K562 (cell line): ENCODE data around the gene CCN2. TPM values are rescaled to one million over a fixed set of nuclear protein-coding genes. Genes with fewer than 3 reads are reported as not detected.

Experiments
- ATAC-seq: fragments of 200-7000 bp; cut with Tn5 transposase; 3 replicates; pipeline ENCODE4 v1.9.1; 2020; ENCODE audit warnings: moderate library complexity
- BruUV-seq: library from RNA; stranded (reverse); fragments of 400-500 nt; replicated peaks from 2 replicates; lab custom pipeline; 2021; lab: Mats Ljungman, UMichigan
- CTCF ChIA-PET: fragments of 300-600 bp; formaldehyde crosslinking; extraction: SDS; loops from one replicate; lab custom pipeline; 2021; ENCODE audit warnings: low intra/inter-chr PET ratio; lab: Yijun Ruan, JAX
- POLR2A ChIA-PET: fragments of 300-600, 350-650 bp; sonication (Branson Sonifier 250); formaldehyde crosslinking; extraction: SDS; loops from one replicate; lab custom pipeline; 2021; ENCODE audit warnings: antibody characterized with exemption, inconsistent platforms; lab: Yijun Ruan, JAX
- DNase-seq, 4 experiments: peaks; one replicate each; pipeline versions ENCODE4 v3.0.0 to v3.0.0-alpha.2; 2011 to 2018; ENCODE audit warnings: low spot score in 3 of 4, mixed read lengths in 3 of 4; ENCODE audit errors: extremely low read depth in 1 of 4
- FAIRE-seq: peaks from 2 replicates; lab custom pipeline; 2011; peaks lifted over from hg19 to GRCh38; lab: Jason Lieb, UNC
- H2AFZ ChIP-seq: 2 replicates; pipeline ENCODE4 v1.6.0; 2011; ENCODE audit warnings: low read depth, low read length, control low read depth, inconsistent platforms
- H3K27ac ChIP-seq: fragments of 200-600 bp; 3 replicates; pipeline ENCODE4 v1.8.0; 2011; ENCODE audit warnings: low read depth, mild to moderate bottlenecking, control low read depth, inconsistent platforms, low read length, moderate library complexity, mixed read lengths; ENCODE audit errors: extremely low read depth
- H3K27me3 ChIP-seq, 2 experiments: fragments of 300-600 bp in 1 of 2; 2 replicates in 1 of 2; 3 replicates in 1 of 2; pipeline versions ENCODE4 v1.6.0 to v1.8.0; 2011; ENCODE audit warnings: inconsistent platforms in 2 of 2, low read length in 2 of 2, mild to moderate bottlenecking in 1 of 2, mixed read lengths in 1 of 2, moderate library complexity in 1 of 2; ENCODE audit not compliant: control insufficient read depth in 2 of 2, insufficient read depth in 2 of 2
- H3K36me3 ChIP-seq: fragments of 300-600 bp; 3 replicates; pipeline ENCODE4 v1.8.0; 2011; ENCODE audit warnings: mild to moderate bottlenecking, low read length, inconsistent platforms; ENCODE audit not compliant: control insufficient read depth, insufficient read depth
- H3K4me1 ChIP-seq, 2 experiments: fragments of 200-600 bp in 1 of 2; replicated peaks in 1 of 2; 2 replicates in 1 of 2; 3 replicates in 1 of 2; pipeline versions ENCODE4 v1.5.1 to v1.8.0; 2011; ENCODE audit warnings: inconsistent platforms in 2 of 2, low read length in 2 of 2, mild to moderate bottlenecking in 1 of 2, mixed read lengths in 1 of 2, moderate library complexity in 1 of 2; ENCODE audit not compliant: control insufficient read depth in 2 of 2, insufficient read depth in 2 of 2
- H3K4me2 ChIP-seq: 2 replicates; pipeline ENCODE4 v1.6.1; 2011; ENCODE audit warnings: low read length, control low read depth, inconsistent platforms, mixed read lengths; ENCODE audit not compliant: insufficient read depth
- H3K4me3 ChIP-seq: fragments of 200-600 bp; sonication (generic), shearing (Covaris generic); 2 replicates; pipeline ENCODE4 v1.5.1; 2016; ENCODE audit warnings: control low read depth, inconsistent platforms
- H3K79me2 ChIP-seq: fragments of 200-600 bp; 3 replicates; pipeline ENCODE4 v1.8.0; 2011; ENCODE audit warnings: low read length, inconsistent platforms; ENCODE audit not compliant: control insufficient read depth, insufficient read depth
- H3K9ac ChIP-seq, 2 experiments: 2 replicates each; pipeline versions ENCODE4 v1.6.0 to v1.6.1; 2011; ENCODE audit warnings: low read depth in 2 of 2, low read length in 2 of 2, control low read depth in 1 of 2, inconsistent platforms in 1 of 2, mild to moderate bottlenecking in 1 of 2, mixed read lengths in 1 of 2; ENCODE audit not compliant: insufficient read depth in 1 of 2
- H3K9me1 ChIP-seq: one replicate; pipeline ENCODE4 v1.6.0; 2011; ENCODE audit warnings: inconsistent platforms, mild to moderate bottlenecking, low read length, moderate library complexity; ENCODE audit not compliant: control insufficient read depth, insufficient read depth
- H3K9me3 ChIP-seq: replicated peaks from 2 replicates; pipeline ENCODE4 v1.5.1; 2011; ENCODE audit warnings: low read depth, low read length, inconsistent platforms; ENCODE audit not compliant: control insufficient read depth, insufficient read depth
- H4K20me1 ChIP-seq: replicated peaks from 2 replicates; pipeline ENCODE4 v1.6.1; 2011; ENCODE audit warnings: low read length, inconsistent platforms, mixed read lengths; ENCODE audit not compliant: control insufficient read depth, insufficient read depth
- CBFA2T2 ChIP-seq: fragments of 450-650 bp; conservative IDR thresholded peaks from 2 replicates; pipeline ENCODE4 v1.6.1; 2017; ENCODE audit warnings: mild to moderate bottlenecking
- ESRRA ChIP-seq: fragments of 450-650 bp; IDR thresholded peaks from 2 replicates; pipeline ENCODE4 v1.6.1; 2014; ENCODE audit warnings: low read depth, mild to moderate bottlenecking, moderate library complexity, borderline replicate concordance
- HMG20B ChIP-seq: fragments of 250-450 bp; sonication (Bioruptor Pico); IDR thresholded peaks from 2 replicates; pipeline ENCODE4 v1.5.0; 2021; ENCODE audit warnings: mild to moderate bottlenecking
- MAFG ChIP-seq: fragments of 450-650 bp; conservative IDR thresholded peaks from 2 replicates; pipeline ENCODE4 v1.6.1; 2016; ENCODE audit warnings: missing genetic modification characterization, missing compliant biosample characterization
- MBD2 ChIP-seq: sonication (generic); IDR thresholded peaks from 2 replicates; pipeline ENCODE4 v1.6.1; 2016; ENCODE audit warnings: low read depth, borderline replicate concordance
- MEIS2 ChIP-seq: fragments of 450-650 bp; IDR thresholded peaks from 2 replicates; pipeline ENCODE4 v1.6.1; 2014; ENCODE audit warnings: mild to moderate bottlenecking; ENCODE audit not compliant: partially characterized antibody
- NFRKB ChIP-seq: fragments of 450-650 bp; IDR thresholded peaks from 2 replicates; pipeline ENCODE4 v1.6.1; 2016; ENCODE audit warnings: low read depth
- WHSC1 ChIP-seq: IDR thresholded peaks from one replicate; pipeline ENCODE4 v1.6.1; 2012; ENCODE audit warnings: low read length, control low read depth, inconsistent platforms
- XRCC3 ChIP-seq: fragments of 450-650 bp; IDR thresholded peaks from 2 replicates; pipeline ENCODE4 v1.6.1; 2017; ENCODE audit warnings: mild to moderate bottlenecking, moderate library complexity
- ZNF444 ChIP-seq: fragments of 250-450 bp; sonication (Bioruptor Pico); IDR thresholded peaks from 2 replicates; pipeline ENCODE4 v1.4.0; 2020; ENCODE audit warnings: mild to moderate bottlenecking, moderate library complexity
- ZNF583 ChIP-seq: fragments of 250-450 bp; sonication (Bioruptor Pico); IDR thresholded peaks from 2 replicates; pipeline ENCODE4 v1.4.0; 2020
- ZNF780A ChIP-seq: fragments of 250-450 bp; sonication (Bioruptor Pico); IDR thresholded peaks from 2 replicates; pipeline ENCODE4 v1.5.0; 2021; ENCODE audit warnings: mild to moderate bottlenecking
- ZNF785 ChIP-seq: fragments of 250-450 bp; sonication (Bioruptor Pico); IDR thresholded peaks from 2 replicates; pipeline ENCODE4 v1.4.0; 2020; ENCODE audit warnings: mild to moderate bottlenecking
- WGBS: fragments of 100-300 bp; shearing (Covaris generic); methylation state at CpG from one replicate; pipeline ENCODE4 v1.1.6; 2016; ENCODE audit warnings: low coverage, mixed read lengths; ENCODE audit not compliant: insufficient coverage; ENCODE audit errors: missing lambda C conversion rate; 5-methylcytosine and 5-hydroxymethylcytosine counted together
- in situ Hi-C: fragments of 300-500 bp; cut with MboI; formaldehyde crosslinking; loops from 4 replicates; pipeline ENCODE4 v1.15.0; 2018; ENCODE audit warnings: inconsistent platforms, mixed read lengths
- intact Hi-C: fragments of 100-400 bp; cut with micrococcal nuclease; formaldehyde crosslinking; loops from 2 replicates; pipeline ENCODE4 v1.14.2; 2022
- polyA plus RNA-seq, 8 experiments: library from polyadenylated mRNA; depleted of rRNA in 4 of 8; stranded (reverse) in 5 of 8; unstranded in 3 of 8; fragments of >200 nt; fragmentation: Nextera tagmentation in 2 of 8; fragmentation: Illumina TruSeq in 1 of 8; extraction: Ambion mirVana in 2 of 8; extraction: Trizol in 1 of 8; gene quantifications; 2 replicates each; pipeline versions ENCODE4 v1.2.1 to v1.2.3, GENCODE V29; 2011 to 2014; ENCODE audit warnings: inconsistent platforms in 1 of 8, missing spikeins in 1 of 8
- total RNA-seq, 7 experiments: library from RNA; depleted of rRNA in 6 of 7; stranded (reverse); fragments of >200 nt in 6 of 7; fragmentation: Illumina TruSeq in 2 of 7; extraction: Trizol in 2 of 7; gene quantifications; 2 replicates each; pipeline versions ENCODE4 v1.2.1 to v1.2.3, GENCODE V29; 2011 to 2021; ENCODE audit warnings: low replicate concordance in 1 of 7
- TF ChIP-seq, protein P1 (sequence below): fragments of 200-400 bp; formaldehyde crosslinking; IDR thresholded peaks from 2 replicates; pipeline ENCODE4 v1.6.1; 2017; ENCODE audit warnings: mild to moderate bottlenecking, low read depth, low read length, moderate library complexity
- TF ChIP-seq, protein P2 (sequence below): sonication (generic); IDR thresholded peaks from 2 replicates; pipeline ENCODE4 v1.6.1; 2016
- TF ChIP-seq, protein P3 (sequence below): fragments of 450-650 bp; IDR thresholded peaks from 2 replicates; pipeline ENCODE4 v1.6.1; 2017; ENCODE audit warnings: antibody characterized with exemption, mild to moderate bottlenecking

The CCN2 gene
- total and polyA plus RNA-seq, 9 of the 15 experiments (the other 6 are each of a cell fraction or from before 2014, with no cell fraction given) = 0.40 TPM; not detected in 8

DNA sequence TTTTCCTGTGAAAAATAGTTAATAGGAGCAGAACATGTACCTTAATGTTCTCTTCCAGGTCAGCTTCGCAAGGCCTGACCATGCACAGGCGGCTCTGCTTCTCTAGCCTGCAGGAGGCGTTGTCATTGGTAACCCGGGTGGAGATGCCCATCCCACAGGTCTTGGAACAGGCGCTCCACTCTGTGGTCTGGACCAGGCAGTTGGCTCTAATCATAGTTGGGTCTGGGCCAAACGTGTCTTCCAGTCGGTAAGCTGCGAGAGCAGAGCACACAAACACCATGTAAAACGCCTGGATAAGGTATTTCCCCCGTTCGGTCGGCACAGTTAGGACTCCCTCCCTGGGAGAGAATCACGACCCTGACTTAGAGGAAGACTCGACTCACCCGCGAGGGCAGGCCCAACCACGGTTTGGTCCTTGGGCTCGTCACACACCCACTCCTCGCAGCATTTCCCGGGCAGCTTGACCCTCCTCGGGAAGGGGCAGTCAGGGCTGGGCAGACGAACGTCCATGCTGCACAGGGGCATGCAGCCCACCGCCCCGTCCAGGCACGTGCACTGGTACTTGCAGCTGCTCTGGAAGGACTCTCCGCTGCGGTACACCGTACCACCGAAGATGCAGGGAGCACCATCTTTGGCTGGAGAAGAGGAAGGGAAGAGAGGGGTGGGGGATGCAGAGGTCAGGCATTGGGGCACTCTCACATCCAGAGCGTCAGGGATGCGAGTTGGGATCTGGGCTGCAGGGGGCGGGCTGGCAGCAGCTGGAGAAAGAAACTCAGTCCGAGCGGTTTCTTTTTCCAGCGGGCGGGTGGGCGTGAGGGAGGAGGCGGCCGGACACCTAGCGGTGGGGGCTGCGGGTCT lies 1.0 kb downstream of the CCN2 start (continued):
- TF ChIP-seq, protein P1, sequence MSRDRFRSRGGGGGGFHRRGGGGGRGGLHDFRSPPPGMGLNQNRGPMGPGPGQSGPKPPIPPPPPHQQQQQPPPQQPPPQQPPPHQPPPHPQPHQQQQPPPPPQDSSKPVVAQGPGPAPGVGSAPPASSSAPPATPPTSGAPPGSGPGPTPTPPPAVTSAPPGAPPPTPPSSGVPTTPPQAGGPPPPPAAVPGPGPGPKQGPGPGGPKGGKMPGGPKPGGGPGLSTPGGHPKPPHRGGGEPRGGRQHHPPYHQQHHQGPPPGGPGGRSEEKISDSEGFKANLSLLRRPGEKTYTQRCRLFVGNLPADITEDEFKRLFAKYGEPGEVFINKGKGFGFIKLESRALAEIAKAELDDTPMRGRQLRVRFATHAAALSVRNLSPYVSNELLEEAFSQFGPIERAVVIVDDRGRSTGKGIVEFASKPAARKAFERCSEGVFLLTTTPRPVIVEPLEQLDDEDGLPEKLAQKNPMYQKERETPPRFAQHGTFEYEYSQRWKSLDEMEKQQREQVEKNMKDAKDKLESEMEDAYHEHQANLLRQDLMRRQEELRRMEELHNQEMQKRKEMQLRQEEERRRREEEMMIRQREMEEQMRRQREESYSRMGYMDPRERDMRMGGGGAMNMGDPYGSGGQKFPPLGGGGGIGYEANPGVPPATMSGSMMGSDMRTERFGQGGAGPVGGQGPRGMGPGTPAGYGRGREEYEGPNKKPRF = no peak
- TF ChIP-seq ESRRA = no peak

DNA sequence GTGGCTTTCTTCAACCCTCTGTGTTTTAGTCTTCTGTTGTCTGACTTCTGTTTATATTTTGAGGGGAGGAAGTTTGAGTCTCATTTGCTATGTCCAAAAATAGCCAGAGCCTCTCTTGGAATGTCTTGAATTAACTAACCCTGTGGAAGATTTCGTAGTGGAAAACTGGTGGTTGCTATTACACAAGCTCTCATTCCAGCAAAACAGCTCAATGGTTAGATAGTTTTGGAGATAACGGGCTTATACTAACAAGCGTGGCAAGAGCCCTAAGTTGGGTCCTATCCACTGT lies 1.6 kb downstream of the CCN2 start:
- intact Hi-C loops (no loop called here), in situ Hi-C loops (no loop called here)
- H3K27me3 ChIP-seq = peaks cover 5 to 14% of the 10 kb centered on the region in 2 experiments; a peak in 4 of 5 replicates
- no peaks in the 10 kb centered on the region for H3K9me1 ChIP-seq
- no TSS peak for BruUV-seq
- FAIRE-seq = no peak
- H3K9ac ChIP-seq = no peak overlapping the region
- H3K4me3 ChIP-seq = no peak overlapping the region
- WGBS = 0% methylated on average over 3 of the region's 3 CpGs
- no peak overlapping the region for H3K27ac ChIP-seq
- POLR2A ChIA-PET = no interaction called here
- peaks cover 0 to 5% of the 10 kb centered on the region in 2 experiments; a peak in 1 of 5 replicates for H3K4me1 ChIP-seq
- no peaks in the 10 kb centered on the region for H4K20me1 ChIP-seq
- no peak overlapping the region for H3K4me2 ChIP-seq
- no peaks in the 10 kb centered on the region for H3K36me3 ChIP-seq
- ATAC-seq = no peak
- DNase-seq = no peak
- H3K79me2 ChIP-seq = no peaks in the 10 kb centered on the region
- H2AFZ ChIP-seq = no peak overlapping the region
- CTCF ChIA-PET = no interaction called here
- H3K9me3 ChIP-seq = no peaks in the 10 kb centered on the region
- TF ChIP-seq MAFG (tag) (no peak), MEIS2 (no peak), CBFA2T2 (no peak), HMG20B (CRISPR knock-in tag) (no peak), NFRKB (no peak), ZNF444 (CRISPR knock-in tag) (no peak), XRCC3 (no peak), ZNF780A (no peak), ZNF785 (CRISPR knock-in tag) (no peak), MBD2 (no peak), ZNF583 (CRISPR knock-in tag) (no peak), WHSC1 (no peak)
- TF ChIP-seq, protein P2, sequence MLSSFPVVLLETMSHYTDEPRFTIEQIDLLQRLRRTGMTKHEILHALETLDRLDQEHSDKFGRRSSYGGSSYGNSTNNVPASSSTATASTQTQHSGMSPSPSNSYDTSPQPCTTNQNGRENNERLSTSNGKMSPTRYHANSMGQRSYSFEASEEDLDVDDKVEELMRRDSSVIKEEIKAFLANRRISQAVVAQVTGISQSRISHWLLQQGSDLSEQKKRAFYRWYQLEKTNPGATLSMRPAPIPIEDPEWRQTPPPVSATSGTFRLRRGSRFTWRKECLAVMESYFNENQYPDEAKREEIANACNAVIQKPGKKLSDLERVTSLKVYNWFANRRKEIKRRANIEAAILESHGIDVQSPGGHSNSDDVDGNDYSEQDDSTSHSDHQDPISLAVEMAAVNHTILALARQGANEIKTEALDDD = no peak
- TF ChIP-seq, protein P3, sequence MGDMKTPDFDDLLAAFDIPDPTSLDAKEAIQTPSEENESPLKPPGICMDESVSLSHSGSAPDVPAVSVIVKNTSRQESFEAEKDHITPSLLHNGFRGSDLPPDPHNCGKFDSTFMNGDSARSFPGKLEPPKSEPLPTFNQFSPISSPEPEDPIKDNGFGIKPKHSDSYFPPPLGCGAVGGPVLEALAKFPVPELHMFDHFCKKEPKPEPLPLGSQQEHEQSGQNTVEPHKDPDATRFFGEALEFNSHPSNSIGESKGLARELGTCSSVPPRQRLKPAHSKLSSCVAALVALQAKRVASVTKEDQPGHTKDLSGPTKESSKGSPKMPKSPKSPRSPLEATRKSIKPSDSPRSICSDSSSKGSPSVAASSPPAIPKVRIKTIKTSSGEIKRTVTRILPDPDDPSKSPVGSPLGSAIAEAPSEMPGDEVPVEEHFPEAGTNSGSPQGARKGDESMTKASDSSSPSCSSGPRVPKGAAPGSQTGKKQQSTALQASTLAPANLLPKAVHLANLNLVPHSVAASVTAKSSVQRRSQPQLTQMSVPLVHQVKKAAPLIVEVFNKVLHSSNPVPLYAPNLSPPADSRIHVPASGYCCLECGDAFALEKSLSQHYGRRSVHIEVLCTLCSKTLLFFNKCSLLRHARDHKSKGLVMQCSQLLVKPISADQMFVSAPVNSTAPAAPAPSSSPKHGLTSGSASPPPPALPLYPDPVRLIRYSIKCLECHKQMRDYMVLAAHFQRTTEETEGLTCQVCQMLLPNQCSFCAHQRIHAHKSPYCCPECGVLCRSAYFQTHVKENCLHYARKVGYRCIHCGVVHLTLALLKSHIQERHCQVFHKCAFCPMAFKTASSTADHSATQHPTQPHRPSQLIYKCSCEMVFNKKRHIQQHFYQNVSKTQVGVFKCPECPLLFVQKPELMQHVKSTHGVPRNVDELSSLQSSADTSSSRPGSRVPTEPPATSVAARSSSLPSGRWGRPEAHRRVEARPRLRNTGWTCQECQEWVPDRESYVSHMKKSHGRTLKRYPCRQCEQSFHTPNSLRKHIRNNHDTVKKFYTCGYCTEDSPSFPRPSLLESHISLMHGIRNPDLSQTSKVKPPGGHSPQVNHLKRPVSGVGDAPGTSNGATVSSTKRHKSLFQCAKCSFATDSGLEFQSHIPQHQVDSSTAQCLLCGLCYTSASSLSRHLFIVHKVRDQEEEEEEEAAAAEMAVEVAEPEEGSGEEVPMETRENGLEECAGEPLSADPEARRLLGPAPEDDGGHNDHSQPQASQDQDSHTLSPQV = no peak
